ENCODE results near the gene FHL5.
"Not testable (repeated sequence)": the region's sequence is repeated elsewhere in the genome, so short reads cannot be mapped to it uniquely, and the experiment has no call there.

The FHL5 gene, protein sequence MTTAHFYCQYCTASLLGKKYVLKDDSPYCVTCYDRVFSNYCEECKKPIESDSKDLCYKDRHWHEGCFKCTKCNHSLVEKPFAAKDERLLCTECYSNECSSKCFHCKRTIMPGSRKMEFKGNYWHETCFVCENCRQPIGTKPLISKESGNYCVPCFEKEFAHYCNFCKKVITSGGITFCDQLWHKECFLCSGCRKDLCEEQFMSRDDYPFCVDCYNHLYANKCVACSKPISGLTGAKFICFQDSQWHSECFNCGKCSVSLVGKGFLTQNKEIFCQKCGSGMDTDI

DNA sequence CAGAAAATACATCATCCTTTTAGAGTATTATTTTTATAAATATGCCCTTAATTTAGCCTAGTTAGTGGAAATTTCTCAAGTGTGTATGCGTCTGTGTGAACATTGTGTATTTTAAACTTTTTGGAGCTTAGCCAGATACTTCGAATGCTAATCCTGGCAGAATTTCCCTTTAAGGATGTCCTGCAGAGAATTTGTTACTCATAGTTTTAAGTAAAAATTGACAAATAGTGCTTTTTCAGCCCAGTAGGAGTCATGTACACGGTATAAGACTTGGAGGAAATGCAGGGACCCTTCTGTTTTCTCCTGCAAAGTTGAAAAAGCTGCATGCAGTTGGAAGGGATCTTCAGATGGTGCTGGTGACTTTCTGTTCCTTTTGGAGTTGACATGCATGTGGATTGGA is at the start of gene FHL5:
FHL5 (plus strand) TSS at position 243 of the 400 bp plus-strand sequence. CDS start 40,486 bp downstream, outside the sequence.
- DNase-seq (ENCODE audit: low spot score): no peak

DNA sequence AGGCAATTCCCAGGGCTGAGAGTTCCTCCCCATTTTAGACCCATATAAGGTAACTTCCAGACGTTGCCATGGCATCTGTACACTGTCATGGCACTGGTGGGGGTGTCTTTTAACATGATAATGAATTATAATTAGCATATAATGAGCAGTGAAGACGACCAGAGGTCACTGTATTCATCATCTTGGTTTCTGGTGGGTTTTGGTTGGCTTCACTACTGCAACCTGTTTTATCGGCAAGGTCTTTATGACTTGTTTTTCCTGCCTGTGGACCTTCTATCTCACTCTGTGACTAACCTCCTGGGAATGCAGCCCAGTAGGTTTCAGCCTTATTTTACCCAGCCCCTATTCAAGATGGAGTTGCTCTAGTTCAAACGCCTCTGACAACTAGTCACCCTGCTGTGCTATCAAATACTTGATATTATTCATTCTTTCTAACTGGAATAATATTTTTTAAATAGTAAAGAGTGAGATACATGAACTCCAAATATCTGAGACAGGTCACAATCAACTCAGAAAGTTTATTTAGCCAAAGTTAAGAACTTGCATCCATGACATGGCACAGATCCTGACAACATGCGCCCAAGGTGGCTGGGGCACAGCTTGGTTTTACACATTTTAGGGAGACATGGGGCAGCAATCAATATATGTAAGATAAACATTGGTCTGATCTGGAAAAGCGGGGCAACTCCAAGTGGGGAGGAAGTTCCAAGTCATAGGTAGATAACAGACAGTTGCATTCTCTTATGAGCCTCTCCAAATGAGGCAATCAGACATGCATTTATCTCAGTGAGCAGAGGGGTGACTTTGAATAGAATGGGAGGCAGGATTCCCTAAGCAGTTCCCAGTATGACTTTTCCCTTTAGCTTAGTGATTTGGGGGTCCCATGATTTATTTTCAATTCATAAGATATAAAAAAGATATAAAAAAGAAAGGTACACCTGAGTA is 42.5 kb upstream of the FHL5 start:
- no peak for DNase-seq (ENCODE audit: low spot score)

DNA sequence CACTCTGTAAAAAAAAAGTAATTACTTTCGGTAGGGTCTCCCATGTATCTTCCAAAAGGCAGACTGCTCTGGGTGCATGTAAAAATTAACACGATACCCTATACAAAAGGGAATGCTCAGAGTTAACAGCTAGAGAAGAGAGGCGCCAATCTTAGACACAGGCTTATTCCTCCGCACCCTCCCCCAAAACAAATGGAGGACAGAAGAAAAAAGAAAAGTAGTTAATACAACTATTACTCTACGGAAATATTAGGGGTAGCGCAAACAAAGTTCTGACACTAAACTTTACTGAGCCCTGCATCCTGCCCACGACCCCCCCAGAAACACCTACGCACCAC is 41.7 kb upstream of the FHL5 start:
- no peak for DNase-seq (ENCODE audit: low spot score)

DNA sequence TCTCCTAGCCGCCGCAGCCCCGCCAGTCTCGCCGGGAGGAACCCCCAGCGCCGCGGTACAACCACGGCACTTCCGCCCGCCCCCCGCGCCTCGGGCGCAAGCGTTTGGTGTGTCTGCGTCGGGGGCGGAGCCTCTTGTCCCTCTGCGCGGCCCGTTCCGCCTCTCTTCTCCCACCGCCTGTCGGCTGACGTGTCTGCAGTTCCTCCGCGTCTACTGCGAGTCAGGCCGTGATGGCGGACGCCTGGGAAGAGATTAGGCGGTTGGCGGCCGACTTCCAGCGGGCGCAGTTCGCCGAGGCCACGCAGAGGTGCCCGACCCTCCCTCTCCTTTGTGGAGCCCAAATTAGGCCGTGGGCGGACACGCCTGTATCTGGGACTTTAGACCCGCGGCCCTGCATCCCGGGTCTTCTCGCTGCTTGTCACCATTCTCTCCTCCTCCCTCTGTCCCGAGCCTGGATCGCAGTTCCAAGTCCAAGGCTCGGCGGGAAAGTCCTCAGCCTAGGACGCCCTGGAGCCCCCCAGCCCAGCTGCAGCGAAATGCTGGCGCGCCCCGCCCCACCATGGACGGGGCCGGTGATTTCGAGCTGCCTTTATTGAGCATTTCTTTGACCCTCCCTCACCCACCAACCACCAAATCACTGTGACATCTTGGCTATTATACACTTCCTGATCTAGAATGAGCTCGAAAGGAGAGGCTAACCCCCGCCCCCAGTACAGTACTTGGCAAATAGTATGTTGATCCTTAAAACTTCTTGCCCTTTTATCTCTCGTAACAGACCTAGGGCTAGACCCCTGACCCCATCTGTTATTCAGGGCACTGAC is 41.1 kb upstream of the FHL5 start, which contains the start of gene UFL1:
UFL1 (plus strand) TSS at position 163 of the 821 bp plus-strand sequence; CDS start at position 231, 68 bp downstream.
- peak; percentile 93 for DNase-seq (ENCODE audit: low spot score)

DNA sequence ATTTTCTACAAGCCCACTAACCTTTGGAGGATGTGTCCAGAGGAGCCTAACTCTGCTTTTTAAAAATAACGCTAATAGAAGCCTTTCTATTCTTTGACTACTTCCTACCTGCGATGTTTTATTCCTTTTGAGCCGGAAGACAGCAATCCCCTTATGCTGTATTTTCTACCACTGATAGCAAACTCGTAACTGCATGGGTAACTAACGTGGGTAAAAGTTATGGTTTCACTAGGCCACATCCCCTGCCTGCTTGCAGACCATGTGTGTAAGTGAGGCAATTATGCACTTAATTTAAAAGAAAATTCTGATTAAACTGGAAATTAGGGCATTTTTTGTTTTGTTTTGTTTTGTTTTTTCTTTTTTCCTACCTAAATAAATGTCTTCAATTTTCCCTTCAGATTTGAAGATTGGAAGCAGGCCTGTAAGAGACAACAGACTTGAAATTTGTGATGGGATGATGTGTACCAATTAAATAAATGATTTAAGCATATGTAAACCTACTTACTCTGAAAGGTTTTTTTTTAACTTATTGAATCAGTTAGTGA is 40.4 kb upstream of the FHL5 start:
- DNase-seq (ENCODE audit: low spot score): peak; percentile 37

DNA sequence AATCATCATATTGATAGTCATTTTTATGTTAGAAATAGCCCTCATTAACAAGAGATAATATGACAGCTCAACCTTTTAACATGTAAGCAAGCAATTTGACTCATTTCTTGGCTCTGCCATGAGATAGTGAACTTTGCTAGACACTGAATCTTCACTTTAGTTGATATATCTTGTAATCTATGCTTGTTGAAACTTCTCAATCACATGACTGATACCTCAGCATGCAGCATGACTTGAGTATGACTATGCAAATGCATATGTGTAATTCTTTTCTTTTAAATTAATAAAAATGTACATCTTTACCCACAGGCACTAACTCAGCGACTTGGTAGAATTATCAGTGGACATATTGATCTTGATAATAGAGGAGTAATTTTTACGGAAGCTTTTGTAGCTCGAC is 34.7 kb upstream of the FHL5 start:
- no peak for DNase-seq (ENCODE audit: low spot score)

DNA sequence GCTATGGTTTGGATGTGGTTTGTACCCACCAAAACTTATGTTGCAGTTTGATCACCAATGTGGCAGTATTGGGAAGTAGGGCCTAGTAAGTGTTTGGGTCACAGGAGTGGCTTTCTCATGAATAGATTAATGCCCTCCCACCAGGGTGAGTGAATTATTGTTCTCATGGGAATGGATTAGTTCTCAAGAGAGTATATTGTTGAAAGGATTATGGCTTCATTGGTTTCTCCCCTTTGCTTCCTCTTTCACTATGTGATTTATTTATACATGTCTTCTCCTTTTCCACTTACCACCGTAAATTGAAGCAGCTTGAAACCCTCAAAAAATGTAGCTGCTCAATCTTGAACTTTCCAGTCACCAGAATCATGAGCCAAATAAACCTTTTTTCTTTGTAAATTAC is 30.5 kb upstream of the FHL5 start:
- no peak for DNase-seq (ENCODE audit: low spot score)

DNA sequence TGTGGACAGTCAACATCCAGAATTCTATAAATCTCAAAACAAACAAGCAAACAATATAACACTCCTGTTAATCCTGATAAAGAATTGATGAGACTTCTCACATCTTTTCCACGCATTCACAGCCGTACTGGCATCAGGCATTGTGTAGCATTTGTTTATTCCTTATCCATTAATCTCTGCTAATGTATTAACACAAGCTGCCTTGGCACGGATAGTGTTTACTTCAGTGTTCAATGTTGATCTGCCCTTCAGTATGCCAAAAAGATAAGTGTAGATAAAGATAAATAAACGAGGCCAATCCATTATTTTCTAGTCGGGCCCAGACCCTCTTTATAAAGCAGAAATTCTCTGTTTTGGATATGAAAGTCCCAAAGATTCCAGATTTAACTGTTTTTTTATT is 25.2 kb upstream of the FHL5 start:
- no peak for DNase-seq (ENCODE audit: low spot score)

DNA sequence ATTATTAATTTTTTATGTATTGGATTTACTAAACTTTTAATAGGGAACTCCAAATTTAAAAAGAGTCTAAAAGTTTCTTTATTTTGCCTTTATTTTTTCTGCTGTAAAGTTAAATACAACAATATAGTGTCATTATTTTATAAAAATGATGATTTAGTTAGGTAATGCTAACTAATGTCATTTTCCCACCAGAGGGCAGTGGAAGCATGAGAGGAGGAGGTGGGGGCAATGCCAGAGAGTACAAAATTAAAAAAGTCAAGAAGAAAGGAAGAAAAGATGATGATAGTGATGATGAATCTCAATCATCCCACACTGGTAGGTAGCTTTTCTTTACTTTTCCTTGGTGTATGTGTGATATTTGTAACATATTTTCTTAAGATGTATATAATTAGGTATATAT is 20.2 kb upstream of the FHL5 start:
- DNase-seq (ENCODE audit: low spot score): no peak

DNA sequence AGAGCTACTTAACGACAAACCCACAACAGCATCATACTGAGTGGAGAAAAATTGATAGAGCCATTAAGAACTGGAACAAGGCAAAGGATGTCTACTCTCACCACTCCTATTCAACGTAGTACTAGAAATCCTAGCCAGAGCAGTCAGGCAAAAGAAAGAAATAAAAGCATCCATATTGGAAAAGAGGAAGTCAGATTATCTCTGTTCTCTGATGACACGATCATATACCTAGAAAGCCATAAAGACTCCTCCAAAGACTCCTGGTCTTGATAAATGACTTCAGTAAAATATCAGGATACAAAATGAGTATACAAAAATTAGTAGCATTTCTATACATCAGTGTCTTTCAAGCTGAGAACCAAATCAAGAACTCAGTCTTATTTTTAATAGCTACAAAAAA is 17.0 kb upstream of the FHL5 start:
- no peak for DNase-seq (ENCODE audit: low spot score)

DNA sequence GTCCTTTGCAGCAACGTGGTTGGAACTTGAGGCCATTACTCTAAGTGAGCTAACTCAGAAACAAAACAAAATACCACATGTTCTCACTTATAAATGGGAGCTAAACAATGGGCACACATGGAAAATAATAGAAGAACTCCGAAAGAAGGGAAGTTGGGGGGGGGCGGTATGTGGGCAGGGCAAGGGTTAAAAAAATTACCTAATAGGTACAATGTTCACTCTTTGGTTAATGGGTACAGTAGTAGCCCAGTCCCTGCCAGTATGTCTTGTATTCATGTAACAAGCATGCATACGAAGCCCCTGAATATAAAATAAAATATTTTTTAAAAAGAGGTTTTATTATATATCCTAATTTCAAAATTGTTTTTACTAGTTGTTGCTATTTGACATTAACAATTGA is 15.3 kb upstream of the FHL5 start:
- no peak for DNase-seq (ENCODE audit: low spot score)

DNA sequence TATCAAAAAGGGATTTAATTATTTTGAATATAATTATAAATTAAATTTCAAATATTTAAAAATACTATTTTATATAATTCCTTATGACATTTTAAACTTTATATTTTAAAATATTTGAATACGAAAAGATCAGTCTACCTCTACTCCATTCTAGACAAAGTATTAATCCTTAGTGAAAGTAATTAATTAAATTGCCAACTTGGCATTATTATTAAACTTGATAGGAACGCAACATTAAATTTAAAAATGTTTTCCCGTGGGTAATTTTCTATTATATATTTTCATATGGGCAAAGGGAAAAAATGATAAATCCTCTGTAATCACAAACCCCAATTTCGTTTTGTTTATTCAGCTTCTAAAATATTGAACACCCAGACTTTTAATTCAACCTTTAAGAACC is 8.4 kb upstream of the FHL5 start:
- DNase-seq (ENCODE audit: low spot score): no peak

DNA sequence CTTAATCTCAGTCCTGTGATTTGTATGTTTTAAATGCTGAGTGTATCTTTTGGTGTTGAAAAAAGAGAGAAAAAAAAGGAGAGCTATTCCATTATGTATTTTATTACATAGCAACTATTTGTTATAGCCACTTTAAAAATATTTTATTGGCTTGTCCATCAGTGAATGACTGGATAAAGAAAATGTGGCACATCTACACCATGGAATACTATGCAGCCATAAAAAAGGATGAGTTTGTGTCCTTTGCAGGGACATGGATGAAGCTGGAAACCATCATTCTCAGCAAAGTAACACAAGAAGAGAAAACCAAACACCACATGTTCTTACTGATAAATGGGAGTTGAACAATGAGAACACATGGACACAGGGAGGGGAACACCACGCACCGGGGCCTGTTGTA is 3.2 kb upstream of the FHL5 start:
- DNase-seq (ENCODE audit: low spot score): not testable (repeated sequence)

DNA sequence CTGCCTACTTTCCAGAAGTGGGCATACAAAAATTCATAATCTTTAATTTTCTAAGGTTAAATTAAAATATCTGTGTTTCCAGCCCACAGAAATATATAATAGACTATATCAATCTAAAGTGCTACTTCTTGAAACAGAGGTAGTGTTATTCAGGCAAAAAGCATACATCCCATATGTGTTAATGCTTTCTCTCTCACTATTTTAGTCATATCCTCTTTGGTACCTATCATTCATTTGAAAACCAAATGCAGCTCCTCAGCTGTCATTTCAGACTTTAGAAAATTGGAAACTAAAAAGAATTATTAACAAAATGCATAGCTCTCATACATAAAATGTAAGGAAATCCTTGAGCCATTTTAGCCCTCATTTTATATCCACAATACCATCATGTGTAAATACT is 925 bp downstream of the FHL5 start:
- peak; percentile 9 for DNase-seq (ENCODE audit: low spot score)

DNA sequence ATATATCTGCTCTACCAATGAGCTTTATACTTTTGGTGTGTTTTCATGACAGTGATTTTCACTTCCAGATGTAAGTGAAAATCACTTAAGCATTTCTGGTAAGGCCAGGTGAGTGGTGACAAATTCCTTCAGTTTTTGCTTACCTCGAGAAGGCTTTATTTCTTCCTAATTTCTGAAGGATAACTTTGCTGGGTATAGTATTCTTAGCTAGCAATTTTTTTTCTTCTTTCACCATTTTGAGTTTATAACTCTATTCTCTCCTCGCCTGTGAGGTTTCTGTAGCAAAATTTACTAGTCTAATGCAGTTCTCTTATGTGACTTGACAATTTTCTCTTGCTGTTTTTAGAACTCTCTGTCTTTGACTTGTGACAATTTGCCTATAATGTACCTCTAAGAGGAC is 7.1 kb downstream of the FHL5 start:
- DNase-seq (ENCODE audit: low spot score): no peak

DNA sequence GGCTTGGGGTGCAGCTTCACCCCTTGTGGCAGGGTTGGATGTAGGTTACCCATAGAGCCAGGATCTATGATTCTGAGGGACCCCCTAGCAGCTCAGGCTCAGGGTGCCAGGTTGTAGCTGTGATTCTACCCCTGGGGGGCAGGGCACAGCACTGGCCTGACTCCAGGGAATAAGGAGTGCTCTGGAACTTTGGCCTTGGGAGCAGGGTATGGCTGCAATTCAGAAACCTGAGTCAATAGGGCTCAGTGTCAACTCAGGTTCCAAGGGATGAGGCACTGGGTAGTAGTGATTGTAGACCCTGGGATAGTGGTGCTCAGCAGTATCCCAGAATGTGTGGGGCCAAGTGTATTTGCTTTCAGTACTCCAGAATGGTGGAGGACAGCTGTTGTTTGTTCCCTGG is 8.6 kb downstream of the FHL5 start:
- no peak for DNase-seq (ENCODE audit: low spot score)

DNA sequence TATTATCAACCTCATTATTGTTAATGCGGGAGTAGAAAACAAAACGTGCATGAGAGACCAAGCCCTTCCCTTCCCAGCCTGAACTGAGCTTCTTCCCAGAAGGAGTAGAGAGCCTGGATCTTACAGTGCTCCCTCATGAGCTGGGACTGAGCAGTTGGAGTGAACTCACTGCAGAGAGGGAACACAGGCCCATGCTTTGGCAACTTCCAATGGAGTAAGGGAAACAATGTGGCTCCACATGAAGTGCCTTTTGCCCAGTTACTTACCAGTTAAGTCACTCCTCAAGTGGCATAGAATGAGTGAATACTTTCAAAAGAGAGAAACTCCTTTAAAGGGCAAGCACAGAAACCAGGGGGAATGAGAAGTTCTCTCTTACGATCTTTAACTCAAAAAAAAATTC is 12.4 kb downstream of the FHL5 start:
- no peak for DNase-seq (ENCODE audit: low spot score)

DNA sequence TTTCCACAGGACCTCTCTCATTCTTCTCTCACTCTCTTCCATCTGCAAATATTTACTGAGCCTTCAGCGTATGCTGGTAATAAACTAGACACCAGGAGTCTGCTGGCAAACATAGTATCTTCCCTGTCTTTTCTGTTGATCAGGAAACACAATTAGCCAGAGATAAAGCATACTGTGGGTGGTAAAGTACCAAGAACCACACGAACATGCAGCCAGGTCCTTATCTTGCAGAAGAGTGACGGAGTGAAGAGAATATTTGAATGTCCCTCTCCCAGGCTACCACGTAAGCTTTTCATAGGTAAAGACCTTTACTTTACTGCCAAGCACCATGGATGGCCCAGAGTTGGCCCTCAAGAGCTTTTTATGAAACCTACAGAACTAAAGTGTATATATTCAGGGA is 13.3 kb downstream of the FHL5 start:
- DNase-seq (ENCODE audit: low spot score): no peak

DNA sequence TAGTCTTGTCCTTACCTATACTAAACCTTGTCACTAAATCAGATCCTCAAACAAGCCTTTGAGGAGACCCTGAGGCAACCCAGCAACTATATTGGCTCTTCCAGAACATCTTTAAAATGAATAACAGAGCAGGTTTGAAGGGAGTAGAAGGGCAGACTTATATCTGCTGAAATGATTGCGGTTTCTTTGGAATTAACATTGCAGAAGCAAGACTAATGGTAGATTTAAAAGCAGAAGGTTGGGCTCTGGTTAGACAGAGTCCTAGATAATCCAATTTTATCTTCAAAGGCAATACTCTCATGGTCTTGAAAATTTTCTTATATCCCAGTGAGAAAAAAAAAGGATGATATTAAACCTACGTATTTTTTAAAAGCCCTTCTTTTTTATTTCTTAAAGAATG is 19.1 kb downstream of the FHL5 start:
- no peak for DNase-seq (ENCODE audit: low spot score)

DNA sequence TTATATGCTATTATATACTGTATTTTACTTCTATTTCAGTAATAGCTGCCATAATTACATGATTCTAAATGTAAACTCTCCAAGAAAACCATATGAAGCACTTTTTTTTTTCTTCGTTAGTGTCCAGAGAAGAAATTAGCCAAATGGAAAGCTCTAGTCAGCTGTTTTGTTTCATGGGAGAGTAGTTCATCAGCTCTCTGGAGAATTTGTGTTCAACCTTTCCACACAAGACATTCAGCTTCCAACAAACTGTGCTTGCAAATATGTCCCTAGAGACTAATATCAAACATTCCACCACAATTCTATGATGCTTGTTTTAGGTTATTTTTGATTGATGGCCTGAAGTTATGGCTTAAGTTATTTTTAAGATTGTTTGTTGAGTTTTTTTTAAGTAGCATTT is 19.5 kb downstream of the FHL5 start:
- no peak for DNase-seq (ENCODE audit: low spot score)

DNA sequence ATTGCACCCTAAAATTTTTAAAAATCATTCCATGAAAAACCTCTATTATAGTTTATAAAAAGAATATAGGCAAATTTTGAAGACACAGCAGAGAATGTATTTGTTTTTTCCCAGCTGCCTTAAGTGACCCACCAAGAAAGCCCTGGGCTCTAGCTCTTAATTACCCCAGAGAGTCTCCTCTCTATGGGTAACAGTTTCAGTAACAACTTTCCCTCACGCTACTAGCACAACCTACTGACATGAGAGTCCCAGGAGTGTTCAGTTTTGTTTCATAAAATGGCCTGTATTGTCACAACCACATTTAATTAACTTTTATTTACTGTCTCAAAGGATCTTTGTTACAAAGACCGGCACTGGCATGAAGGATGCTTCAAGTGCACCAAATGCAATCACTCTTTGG is 41.5 kb downstream of the FHL5 start:
- DNase-seq (ENCODE audit: low spot score): no peak

DNA sequence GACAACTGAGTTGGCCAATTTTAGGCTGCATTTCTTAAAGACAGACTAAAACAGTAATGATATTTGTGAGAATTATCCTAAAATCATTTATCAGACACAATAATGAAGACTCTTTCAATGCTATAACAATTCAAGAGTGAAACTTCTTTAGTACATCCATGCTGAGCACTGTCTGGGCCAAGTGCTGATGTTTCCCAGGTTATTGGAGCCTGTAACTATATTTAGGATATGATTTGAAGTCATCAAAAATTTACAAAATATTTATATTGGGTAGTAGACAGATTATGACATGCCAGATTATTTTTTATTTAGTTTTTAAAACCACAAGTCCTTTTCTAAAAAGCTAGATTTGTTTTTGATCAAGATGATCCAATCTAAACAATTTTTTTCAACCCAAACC is 45.1 kb downstream of the FHL5 start:
- DNase-seq (ENCODE audit: low spot score): no peak

All from activated CD4-positive, alpha-beta T cell treated with anti-CD3 and anti-CD28 coated beads, Interleukin-2, Interleukin-4, amounts not matched to agents 100 ng/mL and 50 ng/mL, durations not matched to agents 16 hours and 8 hours (primary cell).